Nephron (organoid): ENCODE results near the gene COX7A2L.

Experiments
- H3K27ac Mint-ChIP-seq, 3 experiments: 2 replicates each; pipeline ENCODE4 v1.8.0; 2020; ENCODE audit warnings: mixed read lengths in 3 of 3, mild to moderate bottlenecking in 2 of 3, moderate library complexity in 1 of 3
- H3K27me3 Mint-ChIP-seq: 2 replicates; pipeline ENCODE4 v1.8.0; 2021; ENCODE audit warnings: low read depth, mild to moderate bottlenecking, moderate library complexity, mixed read lengths
- H3K36me3 Mint-ChIP-seq: 2 replicates; pipeline ENCODE4 v1.8.0; 2020; ENCODE audit warnings: low read depth, mixed read lengths
- H3K4me1 Mint-ChIP-seq: 2 replicates; pipeline ENCODE4 v1.8.0; 2020; ENCODE audit warnings: mixed read lengths
- H3K4me3 Mint-ChIP-seq, 3 experiments: 2 replicates each; pipeline ENCODE4 v1.8.0; 2020; ENCODE audit warnings: mild to moderate bottlenecking in 3 of 3, mixed read lengths in 3 of 3, moderate library complexity in 2 of 3
- H3K9me3 Mint-ChIP-seq: 2 replicates; pipeline ENCODE4 v1.8.0; 2020; ENCODE audit warnings: mixed read lengths
- CTCF ChIP-seq, 3 experiments: fragments of 200-600 bp; sonication (generic); IDR thresholded peaks; one replicate each; pipeline ENCODE4 v1.5.0; 2021; ENCODE audit warnings: antibody characterized with exemption in 3 of 3; ENCODE audit not compliant: unreplicated experiment in 3 of 3

Gene COX7A2L

DNA sequence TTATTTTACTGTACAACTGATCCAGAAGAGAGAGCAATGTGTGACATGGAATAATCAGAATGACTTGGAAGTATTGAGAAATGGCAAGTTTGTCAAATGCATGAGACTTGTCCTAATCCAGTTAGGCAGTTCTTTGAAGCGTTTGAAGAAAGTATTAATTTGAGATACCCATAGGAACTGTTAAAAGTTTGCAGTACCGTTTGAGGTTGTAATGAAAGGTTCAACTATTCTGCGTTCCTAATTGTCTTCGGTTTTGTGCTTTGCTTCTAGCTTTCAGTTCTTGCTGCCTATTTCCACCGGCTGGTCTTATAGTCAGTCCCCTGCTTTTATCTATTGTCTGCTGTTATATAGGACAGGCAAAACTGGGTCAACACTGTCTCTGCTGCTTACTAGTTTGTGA lies 41.8 kb downstream of the COX7A2L start:
- no peak for TF ChIP-seq CTCF (IDR thresholded peaks at IDR 0.05; ENCODE audit: unreplicated experiment in 3 of 3)
- Mint-ChIP-seq H3K36me3 (peaks cover 59% of the 10 kb centered on the region), H3K4me3 (no peak overlapping the region), H3K9me3 (no peaks in the 10 kb centered on the region), H3K27me3 (no peaks in the 10 kb centered on the region), H3K27ac (no peak overlapping the region), H3K4me1 (no peaks in the 10 kb centered on the region)

DNA sequence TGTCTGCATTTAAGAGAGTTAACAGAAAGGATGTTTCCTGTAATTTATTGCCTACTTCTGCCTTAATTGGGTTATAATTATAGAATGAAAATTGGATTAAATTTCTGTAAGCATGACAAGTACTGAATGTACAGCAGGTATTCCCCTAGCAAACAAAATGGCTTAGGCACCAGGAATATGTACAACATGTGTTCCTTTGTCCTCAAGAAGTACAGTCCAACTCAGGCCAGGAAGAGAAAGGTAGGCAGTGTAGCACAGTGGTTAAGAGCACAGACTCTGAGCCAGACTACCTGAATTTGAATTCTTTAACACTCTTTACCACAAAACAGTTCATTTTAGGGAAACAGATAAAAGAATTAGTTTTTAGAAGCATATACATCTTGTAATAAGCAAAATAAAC lies 43.1 kb downstream of the COX7A2L start:
- H3K4me1 Mint-ChIP-seq, result no peaks in the 10 kb centered on the region
- no peak overlapping the region for H3K4me3 Mint-ChIP-seq
- H3K36me3 Mint-ChIP-seq, result peaks cover 58% of the 10 kb centered on the region
- no peaks in the 10 kb centered on the region for H3K9me3 Mint-ChIP-seq
- no peak overlapping the region for H3K27ac Mint-ChIP-seq
- TF ChIP-seq CTCF (IDR thresholded peaks at IDR 0.05; ENCODE audit: unreplicated experiment in 3 of 3), result no peak
- H3K27me3 Mint-ChIP-seq, result no peaks in the 10 kb centered on the region

DNA sequence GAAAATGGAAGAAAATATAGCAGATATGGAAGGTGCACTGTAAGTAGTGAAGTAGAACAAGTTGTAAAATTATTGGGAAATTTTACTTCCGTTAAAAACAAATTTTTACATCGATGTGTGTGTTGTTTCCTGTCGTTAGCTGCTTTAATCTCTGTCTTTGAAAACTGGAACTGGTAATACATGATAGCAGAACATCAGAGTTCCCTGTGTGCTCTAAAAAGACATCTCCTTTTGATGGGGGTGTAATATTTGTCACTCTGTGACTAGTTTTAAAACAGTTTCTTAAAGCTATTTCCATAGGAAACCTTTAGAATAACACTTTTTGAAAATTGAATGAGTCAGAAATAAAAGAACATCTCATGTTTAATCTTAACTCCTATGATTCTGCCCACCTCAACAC lies 43.5 kb downstream of the COX7A2L start:
- H3K4me1 Mint-ChIP-seq, result no peaks in the 10 kb centered on the region
- TF ChIP-seq CTCF (IDR thresholded peaks at IDR 0.05; ENCODE audit: unreplicated experiment in 3 of 3), result no peak
- H3K27me3 Mint-ChIP-seq, result no peaks in the 10 kb centered on the region
- peaks cover 55% of the 10 kb centered on the region for H3K36me3 Mint-ChIP-seq
- no peaks in the 10 kb centered on the region for H3K9me3 Mint-ChIP-seq
- no peak overlapping the region for H3K27ac Mint-ChIP-seq
- no peak overlapping the region for H3K4me3 Mint-ChIP-seq

DNA sequence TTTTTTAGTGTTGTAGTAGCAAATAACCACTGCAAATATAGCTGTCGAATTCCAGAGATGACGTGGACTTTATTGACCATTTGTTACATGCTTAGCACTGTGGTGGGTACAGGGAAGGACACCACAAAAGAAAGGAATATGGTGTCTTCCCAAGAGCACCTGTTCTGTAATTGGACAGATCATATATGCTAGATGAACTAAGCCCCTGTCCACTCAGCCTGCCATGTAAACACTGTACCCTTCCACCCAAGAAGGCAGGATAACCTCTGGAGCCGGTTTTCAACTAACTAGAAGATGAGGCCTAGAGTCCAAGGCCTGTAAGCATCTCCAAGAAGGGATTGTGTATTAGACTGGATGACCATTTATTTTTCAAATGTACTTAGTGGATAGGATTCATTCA lies 44.1 kb downstream of the COX7A2L start:
- TF ChIP-seq CTCF (IDR thresholded peaks at IDR 0.05; ENCODE audit: unreplicated experiment in 3 of 3), result no peak
- Mint-ChIP-seq H3K9me3 (no peaks in the 10 kb centered on the region), H3K36me3 (peaks cover 57% of the 10 kb centered on the region), H3K27me3 (no peaks in the 10 kb centered on the region), H3K4me1 (no peaks in the 10 kb centered on the region), H3K4me3 (no peak overlapping the region), H3K27ac (no peak overlapping the region)

GRCh38 chr2:42315844-42316470 lies 45.1 kb downstream of the COX7A2L start:
- Mint-ChIP-seq H3K27ac (no peak overlapping the region), H3K36me3 (peaks cover 53% of the 10 kb centered on the region), H3K4me3 (no peak overlapping the region), H3K4me1 (no peaks in the 10 kb centered on the region), H3K9me3 (no peaks in the 10 kb centered on the region), H3K27me3 (no peaks in the 10 kb centered on the region)
- TF ChIP-seq CTCF (IDR thresholded peaks at IDR 0.05; ENCODE audit: unreplicated experiment in 3 of 3), result no peak

- peaks cover 48% of the 10 kb centered on the region for H3K36me3 Mint-ChIP-seq
- no peak for TF ChIP-seq CTCF (IDR thresholded peaks at IDR 0.05; ENCODE audit: unreplicated experiment in 3 of 3)
- H3K9me3 Mint-ChIP-seq, result no peaks in the 10 kb centered on the region
- no peaks in the 10 kb centered on the region for H3K27me3 Mint-ChIP-seq
- H3K4me3 Mint-ChIP-seq, result no peak overlapping the region
- H3K4me1 Mint-ChIP-seq, result no peaks in the 10 kb centered on the region
- no peak overlapping the region for H3K27ac Mint-ChIP-seq
Observed at GRCh38 chr2:42314892-42315468, 46.0 kb downstream of the COX7A2L start.
